Epithelial cell of prostate (primary cell): ENCODE measurements around the gene ST3GAL3.
"Not testable (repeated sequence)": the region's sequence is repeated elsewhere in the genome, so short reads cannot be mapped to it uniquely, and the experiment has no call there.

ENCODE experiments used
- DNase-seq: peaks from one replicate; pipeline ENCODE4 v3.0.0-alpha.2; 2011; ENCODE audit warnings: low read depth, low spot score
- H3K27ac ChIP-seq: fragments of 450-650 bp; 2 replicates; pipeline ENCODE4 v1.5.1; 2017; ENCODE audit warnings: mild to moderate bottlenecking

Gene ST3GAL3

DNA sequence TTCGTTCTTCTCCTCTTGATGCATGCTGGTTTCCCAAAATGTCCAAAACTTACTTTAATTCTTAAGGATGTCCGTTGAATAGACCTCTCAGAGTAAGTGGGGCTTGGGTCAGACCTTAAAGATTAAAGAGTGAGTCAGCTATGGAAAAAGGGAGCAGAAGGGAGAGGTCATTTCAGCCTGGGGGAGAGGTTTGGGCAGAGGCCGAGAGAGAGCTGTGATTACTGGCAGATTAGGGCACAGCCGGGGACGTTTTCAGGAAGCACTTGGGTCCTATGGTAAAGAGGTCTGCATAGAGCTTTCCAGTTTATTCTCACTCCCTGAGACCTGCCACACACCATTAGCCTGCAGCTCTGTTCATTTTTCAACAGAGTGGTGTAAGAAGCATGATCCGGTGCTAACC is 14.0 kb upstream of the ST3GAL3 start:
- no peak overlapping the region for H3K27ac ChIP-seq
- DNase-seq = no peak

DNA sequence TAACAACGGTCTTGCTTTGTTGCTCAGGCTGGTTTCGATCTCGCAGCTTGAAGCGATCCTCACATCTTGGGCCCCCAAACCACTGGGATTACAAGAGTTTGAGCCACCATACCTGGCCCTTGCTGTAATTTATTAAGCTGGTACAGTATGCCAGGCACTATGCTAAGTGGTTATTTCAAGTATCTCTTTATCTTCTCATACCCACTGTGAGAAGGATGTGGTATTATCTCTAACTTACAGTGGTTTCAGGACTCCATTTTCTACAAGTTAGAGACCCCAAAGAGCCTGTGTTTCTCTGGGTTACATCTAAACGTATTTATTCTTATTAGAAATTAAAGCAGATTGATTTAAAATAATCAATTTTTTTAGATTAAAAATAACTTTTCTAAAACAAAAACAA is 8.1 kb upstream of the ST3GAL3 start:
- DNase-seq = no peak
- H3K27ac ChIP-seq = no peak overlapping the region

DNA sequence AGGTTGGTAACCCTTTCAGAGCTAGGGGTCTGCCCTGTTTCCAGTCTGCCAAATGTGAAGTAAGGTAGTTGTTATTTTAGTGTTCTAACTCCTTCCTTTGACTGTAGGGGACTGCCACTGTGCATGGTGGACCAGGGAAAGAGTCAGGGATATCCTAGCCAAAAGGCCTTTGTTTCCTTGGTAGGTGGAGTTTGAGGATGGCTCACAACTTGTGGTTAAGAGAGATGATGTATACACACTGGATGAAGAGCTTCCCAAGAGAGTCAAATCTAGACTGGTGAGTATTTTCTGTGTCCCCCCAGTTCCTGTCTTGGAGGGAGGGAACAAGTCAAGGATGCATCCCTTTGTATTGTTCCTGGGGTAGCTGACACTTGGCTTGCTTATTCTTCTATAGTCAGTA is 3.5 kb upstream of the ST3GAL3 start:
- no peak overlapping the region for H3K27ac ChIP-seq
- DNase-seq = no peak

DNA sequence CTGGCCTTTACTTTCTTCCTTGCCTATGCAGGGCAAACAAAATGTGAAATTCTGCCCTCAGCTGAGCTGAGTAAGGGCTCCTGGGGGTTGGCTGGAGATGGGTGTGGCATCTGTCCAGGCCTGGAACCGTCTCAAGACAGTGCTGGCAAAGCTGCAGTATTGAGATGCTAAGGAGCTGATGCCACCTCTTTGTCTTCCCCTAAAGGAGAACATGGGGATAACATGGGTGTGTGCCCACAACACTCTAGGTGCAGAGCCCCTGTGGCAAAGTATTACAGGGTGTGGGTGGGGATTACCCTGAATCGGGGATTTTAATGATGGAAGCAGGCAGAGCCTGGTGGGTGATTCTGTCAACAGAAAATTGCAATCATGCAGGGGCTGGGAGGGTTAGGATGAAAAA is 2.5 kb upstream of the ST3GAL3 start:
- H3K27ac ChIP-seq = no peak overlapping the region
- DNase-seq = no peak

DNA sequence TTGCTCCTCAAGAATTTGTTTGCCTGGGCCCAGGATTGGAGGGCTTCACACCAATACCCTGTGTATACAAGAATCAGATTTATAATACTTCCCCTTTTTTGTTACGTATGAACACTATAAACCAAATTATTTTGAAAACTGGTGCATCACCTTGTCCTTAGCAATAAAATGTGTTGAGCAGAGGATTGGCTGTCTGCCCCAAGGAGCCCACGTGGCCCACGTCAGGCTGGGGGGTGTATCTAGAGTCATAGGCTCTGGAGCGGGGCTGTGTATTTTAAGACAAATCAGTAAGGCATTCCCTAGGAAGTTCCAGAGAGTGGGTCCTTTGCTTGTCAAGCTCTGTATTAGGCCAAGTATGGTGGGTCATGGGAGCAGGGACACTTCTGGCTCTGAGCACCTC is 2.0 kb upstream of the ST3GAL3 start:
- peak overlapping the region; percentile 22 for H3K27ac ChIP-seq
- DNase-seq = no peak

DNA sequence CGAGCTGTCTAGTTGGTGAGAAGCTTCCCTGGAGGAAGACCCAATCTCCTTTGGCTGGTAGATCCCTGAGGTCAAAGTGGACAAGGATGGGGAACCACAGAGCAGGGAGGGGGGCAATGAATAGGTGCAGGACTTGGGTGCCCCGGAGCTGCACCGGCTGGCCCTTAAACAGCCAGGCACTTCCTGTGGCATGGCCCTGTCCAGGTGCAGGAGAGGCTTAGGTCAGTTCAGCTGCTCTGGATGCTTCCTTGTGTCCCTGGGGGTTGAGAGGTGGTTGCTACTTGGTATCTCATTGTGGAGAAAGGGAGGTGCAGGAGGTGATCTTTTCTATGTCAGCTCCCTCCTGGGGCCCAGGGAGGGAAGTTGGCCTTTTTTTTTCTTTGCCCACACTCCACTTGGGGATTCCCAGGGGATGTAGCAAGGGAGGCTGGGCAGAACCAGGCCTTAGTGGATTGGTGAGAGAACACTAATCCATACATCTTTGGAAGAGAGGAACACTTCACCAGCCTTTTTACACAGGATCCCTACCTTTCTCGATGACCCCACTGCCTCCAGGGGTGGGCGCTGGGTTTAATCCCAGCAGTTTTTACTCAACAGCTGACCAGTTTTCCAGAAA is 1.2 kb upstream of the ST3GAL3 start:
- DNase-seq = no peak
- H3K27ac ChIP-seq = peak overlapping the region; percentile 22

DNA sequence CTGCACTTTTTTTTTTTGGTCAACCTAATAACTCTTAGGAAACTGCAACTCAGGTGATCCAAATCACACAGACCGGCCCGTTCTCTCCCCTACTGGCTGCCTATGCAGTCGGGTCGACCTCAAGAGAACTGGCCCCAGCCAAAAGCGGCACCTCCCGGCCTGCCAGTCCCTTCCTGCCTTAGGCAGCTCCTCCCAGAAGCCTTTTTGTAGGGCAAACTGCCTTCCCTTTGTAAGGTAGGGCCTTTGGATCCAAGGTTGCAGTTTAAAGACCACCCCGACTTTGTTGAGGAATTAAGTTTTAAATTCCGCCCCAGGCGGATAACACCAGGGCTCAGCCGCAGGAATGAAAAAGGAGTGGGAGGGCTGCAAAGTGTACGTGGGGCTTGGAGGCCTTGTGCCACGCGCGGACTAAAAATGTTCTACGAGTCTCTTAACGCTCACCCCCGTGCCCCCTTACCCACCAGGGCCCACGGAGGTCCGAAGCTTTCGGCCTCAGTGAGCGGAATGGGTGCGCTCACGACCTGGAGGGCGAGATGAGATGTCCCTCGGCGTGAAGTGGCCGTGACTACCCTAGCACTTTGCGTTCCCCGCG is 642 bp upstream of the ST3GAL3 start:
- H3K27ac ChIP-seq = peak overlapping the region; percentile 22
- DNase-seq = no peak

DNA sequence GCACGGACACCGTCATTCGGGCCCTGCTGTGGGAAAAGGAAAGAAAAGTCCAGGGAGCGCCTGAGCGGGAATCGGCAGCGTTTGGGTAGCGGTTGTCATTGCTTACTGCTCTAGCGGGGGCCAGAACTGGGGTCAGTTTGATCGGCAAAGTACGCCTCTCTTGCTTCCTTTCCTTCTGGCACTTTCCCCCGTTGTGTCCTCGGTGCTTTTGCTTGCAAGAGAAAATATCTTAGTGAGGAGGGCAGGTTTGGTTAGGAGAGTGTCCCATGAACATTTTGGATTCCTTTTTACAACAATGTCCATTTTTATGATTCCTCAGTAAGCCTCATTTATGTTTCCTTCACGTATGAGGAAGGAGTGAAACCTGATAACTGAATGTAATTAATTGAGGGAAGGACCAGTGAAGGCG is 670 bp downstream of the ST3GAL3 start:
- no peak for DNase-seq
- H3K27ac ChIP-seq = peak overlapping the region; percentile 52

DNA sequence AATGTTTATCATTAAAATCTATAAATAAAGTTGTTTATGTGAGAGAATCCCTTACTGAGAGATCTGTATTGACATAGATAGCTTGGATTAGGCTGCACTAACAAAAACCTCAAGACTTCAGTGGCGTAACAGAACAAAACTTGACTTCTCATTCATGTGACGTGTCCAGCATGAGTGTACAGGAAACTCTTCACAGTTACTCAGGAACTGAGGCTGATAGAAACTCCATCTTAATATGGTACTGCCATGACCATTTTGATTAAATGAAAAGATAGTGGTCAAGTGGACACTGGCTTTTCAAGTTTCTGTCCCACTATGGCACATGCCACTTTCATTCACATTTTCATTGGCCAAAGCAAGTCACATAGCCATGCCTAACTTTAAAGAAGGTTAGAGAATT is 3.7 kb downstream of the ST3GAL3 start:
- DNase-seq = peak; percentile 85
- H3K27ac ChIP-seq = peak overlapping the region; percentile 97

DNA sequence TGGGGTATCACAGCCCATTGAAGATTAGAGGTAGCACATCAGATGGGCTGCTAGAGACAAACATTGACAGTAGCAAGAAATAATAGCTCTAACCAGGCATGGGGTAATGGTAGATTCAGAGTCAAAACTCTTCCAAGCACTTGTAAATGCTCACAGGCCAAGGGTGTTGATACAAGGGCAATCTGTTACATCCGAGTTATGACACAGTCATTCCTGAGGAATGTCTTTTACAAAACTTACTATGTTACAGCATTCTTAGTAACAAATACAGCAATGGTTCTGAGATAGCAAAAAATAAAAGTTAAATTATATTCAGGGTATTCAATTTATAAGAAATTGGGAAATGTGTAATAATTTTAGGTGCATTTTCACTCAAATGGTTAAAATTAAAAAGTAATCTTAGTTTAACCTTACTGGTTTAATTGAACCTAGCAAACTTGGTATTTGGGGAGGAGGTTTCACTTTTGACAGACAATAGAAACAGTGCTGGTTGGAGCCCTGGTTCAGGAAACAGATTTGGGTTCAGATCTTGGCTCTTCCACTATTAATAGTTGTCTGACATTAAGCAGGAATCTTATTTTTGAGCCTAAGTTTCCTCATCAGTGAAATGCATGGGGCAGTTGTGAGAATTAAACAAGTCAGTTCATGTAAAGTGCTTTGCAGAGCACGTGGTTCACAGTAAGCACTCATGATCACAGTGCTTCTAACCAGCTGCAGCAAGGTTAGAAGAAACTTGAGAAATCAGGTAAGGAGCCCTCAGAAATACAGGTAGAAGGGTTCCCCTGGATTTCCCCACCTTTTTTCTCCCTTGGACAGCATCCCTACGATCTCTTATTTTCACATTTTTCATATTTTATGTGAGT is 4.4 kb downstream of the ST3GAL3 start:
- peak overlapping the region; percentile 97 for H3K27ac ChIP-seq
- peak; percentile 55 for DNase-seq

DNA sequence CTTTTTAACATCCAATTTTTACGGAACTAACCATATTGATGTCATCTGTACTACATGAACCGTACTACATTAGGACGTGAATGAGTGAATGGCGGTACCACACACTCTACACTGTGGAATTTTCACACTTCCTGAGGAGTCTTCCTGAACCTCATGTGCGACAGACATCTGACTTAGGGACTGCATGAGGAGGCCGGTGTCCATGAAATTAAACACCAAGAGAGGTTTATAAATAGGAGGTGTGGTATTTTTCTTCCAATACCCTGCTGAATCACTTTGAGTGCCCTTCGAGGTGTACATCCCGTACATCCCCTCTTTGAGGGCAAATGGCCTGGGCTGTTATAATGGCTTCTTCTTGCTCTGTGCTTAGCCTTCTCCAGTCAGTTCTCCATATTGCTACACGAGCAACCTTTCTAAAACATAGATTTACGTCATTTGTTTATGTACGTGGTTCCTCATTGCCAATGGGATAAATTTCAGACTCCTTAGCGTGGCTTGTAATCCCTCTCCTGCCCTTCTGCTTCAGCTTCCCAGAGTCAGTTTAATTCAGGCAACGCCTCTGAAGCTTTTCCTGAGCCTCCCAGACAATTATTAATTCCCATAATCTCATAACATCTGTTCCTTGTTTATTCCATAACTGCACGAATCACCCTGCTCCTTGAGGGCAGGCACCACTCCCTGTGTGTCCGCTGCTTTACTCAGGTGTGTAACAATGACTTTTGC is 9.4 kb downstream of the ST3GAL3 start:
- H3K27ac ChIP-seq = no peak overlapping the region
- no peak for DNase-seq

DNA sequence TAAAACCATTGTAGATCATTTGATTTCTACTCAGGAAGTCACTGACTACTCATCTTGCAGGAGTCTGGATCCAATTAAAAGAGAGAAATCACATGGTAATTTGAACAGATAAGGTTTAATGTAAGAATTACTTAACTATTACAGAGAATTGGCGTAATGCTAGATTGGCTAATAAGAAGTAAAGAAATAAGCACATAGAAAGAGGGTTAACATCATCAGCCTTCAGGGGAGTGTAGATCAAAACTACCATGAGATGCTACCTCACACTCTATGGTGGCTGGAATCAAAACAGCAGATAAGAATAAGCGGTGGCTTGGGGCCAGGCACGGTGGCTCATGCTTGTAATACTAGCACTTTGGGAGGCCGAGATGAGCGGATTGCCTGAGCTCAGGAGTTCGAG is 11.7 kb downstream of the ST3GAL3 start:
- no peak for DNase-seq
- H3K27ac ChIP-seq = no peak overlapping the region

DNA sequence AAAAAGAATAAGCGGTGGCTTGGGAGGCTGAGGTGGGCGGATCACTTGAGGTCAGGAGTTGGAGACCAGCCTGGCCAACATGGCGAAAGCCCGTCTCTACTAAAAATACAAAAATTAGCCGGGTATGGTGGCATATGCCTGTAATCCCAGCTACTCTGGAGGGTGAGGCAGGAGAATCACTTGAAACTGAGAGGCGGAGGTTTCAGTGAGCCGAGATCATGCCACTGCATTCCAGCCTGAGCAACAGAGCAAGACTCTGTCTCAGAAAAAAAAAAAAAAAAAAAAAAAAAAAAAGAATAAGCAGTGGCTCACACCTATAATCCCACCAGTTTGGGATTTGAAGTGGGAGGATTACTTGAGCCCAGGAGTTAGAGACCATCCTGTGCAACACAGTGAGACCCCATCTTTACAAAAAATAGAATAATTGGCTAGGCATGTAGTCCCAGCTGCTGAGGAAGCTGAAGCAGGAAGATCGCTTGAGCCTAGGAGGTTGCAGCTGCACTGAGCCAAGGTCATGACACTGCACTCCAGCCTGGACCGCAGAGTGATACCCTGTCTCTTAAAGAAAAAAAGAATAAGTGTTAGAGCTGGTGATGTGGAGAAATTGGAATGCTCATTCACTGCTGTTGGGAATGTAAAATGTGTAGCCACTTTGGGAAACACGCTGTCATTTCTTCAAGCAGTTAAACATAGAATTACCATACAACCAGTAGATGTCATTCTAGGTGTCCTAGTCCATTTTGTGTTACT is 12.5 kb downstream of the ST3GAL3 start:
- not testable (repeated sequence) for H3K27ac ChIP-seq

DNA sequence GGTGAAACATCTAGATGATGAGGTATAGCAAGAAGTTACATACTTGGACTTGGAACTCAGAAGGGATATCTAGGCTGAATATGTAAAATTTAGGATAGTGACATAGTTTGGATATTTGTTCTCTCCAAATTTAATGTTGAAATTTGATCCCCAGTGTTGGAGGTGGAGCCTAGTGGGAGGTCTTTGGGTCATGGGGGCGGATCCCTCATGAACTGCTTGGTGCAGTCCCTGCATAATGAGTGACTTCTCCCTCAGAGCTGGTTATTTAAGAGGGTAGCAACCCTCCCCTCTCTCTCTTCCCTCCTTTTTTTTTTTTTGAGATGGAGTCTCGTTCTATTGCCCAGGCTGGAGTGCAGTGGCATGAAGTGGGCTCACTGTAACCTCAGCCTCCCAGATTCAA is 15.5 kb downstream of the ST3GAL3 start:
- H3K27ac ChIP-seq = no peak overlapping the region
- no peak for DNase-seq

More for the DNA sequence above, 12.5 kb downstream of the ST3GAL3 start:
- DNase-seq = not testable (repeated sequence)

DNA sequence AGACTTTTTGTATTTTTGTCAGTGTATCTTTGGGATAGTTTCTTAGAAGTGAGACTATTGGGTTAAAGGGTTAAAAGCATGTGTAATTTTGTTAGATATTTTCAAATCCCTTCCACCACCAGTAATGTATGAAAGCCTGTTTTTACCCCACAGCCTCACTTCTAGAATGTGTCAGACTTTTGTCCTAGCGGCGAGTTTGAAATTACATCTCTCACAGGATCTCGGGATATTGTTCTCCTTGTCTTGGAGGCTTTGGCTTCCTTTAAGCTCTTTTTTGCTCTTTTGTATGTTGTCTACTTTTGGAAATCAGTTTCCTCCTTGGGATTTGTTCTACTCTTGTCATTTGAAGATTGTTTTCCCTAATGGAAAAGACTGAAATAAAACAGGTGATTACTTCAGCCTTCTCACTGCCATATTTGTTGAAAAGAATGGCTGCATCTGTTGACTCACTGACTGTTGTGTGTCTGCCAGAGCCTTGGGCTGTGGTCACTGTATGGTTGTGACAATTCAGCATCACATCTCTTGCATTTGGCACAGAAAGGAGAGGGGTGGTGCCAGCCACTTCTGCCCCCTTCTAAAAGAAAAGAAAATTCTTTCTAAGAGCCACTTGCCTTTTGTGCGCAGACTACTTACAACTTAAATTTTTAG is 22.6 kb downstream of the ST3GAL3 start:
- no peak for DNase-seq
- no peak overlapping the region for H3K27ac ChIP-seq

DNA sequence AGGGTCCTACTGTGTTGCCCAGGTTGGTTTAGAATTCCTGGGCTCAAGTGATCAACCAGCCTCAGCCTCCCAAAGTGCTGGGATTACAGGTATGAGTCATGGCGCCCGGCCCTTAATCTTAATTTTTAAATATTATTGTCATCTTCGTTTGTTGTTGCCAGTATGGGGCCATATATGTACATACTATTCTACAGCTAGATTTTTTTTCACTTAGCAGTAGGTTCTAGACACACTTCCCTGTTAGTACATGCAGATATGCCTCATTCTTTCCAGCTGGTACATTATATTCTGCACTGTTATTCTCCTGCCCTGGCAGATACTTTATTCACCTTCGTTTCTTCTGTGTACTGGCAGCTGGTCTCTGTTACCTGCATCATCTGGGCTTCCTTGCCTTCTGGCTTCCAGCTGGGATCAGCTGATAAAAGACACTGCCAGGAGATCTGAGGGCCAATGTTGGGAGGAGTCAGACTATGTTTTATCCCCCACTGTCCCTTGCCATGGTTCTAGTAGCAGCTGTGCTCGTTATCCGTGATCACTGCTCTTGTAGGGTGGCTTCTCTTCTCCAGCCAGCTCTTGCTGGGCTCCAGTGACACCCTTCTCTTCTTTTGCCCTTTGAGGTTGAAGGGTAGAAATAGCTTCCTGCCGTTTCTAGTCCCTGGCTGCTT is 24.7 kb downstream of the ST3GAL3 start:
- no peak overlapping the region for H3K27ac ChIP-seq
- DNase-seq = no peak

DNA sequence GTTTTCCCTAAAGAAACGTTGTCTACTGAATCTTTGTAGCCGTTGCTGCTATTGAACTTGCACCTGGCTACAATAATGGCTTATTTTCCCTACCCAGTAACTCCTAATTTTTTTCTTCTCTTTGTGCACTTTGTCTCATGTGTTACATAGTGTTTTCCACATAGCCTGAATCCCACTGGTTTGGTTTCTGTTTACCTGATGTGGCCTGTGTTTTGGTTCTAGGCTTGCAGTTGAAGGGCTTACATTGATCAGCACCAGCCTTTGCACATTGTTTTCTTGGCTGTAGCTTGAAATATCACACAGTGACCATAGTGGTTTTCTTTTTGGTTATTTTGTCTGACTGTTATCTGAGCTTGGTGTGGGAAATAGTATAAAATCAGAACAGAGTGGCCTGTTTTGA is 29.5 kb downstream of the ST3GAL3 start:
- no peak overlapping the region for H3K27ac ChIP-seq

DNA sequence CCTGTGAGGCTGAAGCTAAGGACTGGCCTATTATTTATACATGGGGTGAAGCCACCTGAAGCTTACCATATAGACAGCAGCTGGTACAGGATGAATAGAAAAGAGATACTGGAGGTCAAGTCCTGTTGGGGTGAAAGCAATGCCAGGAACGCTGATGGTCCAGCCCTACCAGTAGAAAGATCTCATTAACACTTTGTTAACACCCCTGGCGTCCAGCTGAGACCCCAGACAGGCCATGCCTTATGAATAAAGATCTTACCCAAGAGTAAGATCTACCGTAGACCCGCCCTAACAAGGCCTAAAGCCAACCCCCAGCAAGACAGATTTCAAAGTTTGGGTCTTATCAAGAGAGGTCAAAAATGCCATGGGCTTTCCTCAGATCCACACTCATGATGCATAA is 34.7 kb downstream of the ST3GAL3 start:
- DNase-seq = no peak
- H3K27ac ChIP-seq = no peak overlapping the region

More for the DNA sequence above, 29.5 kb downstream of the ST3GAL3 start:
- DNase-seq = no peak

DNA sequence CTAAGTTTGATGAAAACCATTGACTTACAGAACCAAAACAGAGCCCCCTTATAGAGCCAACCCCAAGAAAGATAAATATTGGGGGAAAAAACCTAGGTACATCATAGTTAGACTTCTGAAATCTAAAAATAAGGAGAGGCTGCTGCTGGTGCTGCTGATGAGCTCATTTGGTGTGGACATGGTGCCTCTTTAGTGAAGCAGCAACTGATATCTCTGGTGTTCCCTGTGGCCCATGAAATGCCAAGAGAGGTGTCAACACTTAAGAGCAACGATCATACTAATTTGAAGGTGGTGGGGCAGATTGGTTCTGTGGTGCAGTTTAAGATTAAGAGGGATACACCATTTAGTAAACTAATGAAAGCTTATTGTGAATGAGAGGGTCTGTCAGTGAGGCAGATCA is 35.9 kb downstream of the ST3GAL3 start:
- H3K27ac ChIP-seq = no peak overlapping the region
- DNase-seq = no peak
